HepG2 (cell line): Measurements from ENCODE around the gene SLC16A3. TPM values are rescaled to one million over a fixed set of nuclear protein-coding genes. Genes with fewer than 3 reads are reported as not detected.

Experiments
- ATF1 ChIP-seq: IDR thresholded peaks from 2 replicates; pipeline ENCODE4 v1.6.1; 2016; ENCODE audit warnings: mild to moderate bottlenecking, control low read depth
- ATF2 ChIP-seq: sonication (generic); formaldehyde crosslinking; IDR thresholded peaks from 2 replicates; pipeline ENCODE4 v1.4.0; 2020; ENCODE audit warnings: missing genetic modification reagents
- BCL6 ChIP-seq: IDR thresholded peaks from 2 replicates; pipeline ENCODE4 v1.6.1; 2016; ENCODE audit warnings: missing genetic modification reagents, missing compliant biosample characterization
- CC2D1A ChIP-seq: sonication (generic); formaldehyde crosslinking; IDR thresholded peaks from 2 replicates; pipeline ENCODE4 v1.8.1; 2023; ENCODE audit warnings: mild to moderate bottlenecking, missing genetic modification reagents
- DZIP1 ChIP-seq: sonication (generic); formaldehyde crosslinking; IDR thresholded peaks from 2 replicates; pipeline ENCODE4 v1.5.0; 2020; ENCODE audit warnings: mild to moderate bottlenecking, missing genetic modification reagents
- ELK4 ChIP-seq: sonication (generic); formaldehyde crosslinking; IDR thresholded peaks from 2 replicates; pipeline ENCODE4 v1.9.0; 2021; ENCODE audit warnings: missing genetic modification reagents, borderline replicate concordance
- FOXM1 ChIP-seq: sonication (generic); formaldehyde crosslinking; IDR thresholded peaks from 2 replicates; pipeline ENCODE4 v1.5.0; 2020; ENCODE audit warnings: missing genetic modification reagents
- IRF2 ChIP-seq: IDR thresholded peaks from 2 replicates; pipeline ENCODE4 v1.6.1; 2018; ENCODE audit warnings: missing genetic modification reagents, missing compliant biosample characterization
- MAF1 ChIP-seq: sonication (generic); formaldehyde crosslinking; IDR thresholded peaks from 2 replicates; pipeline ENCODE4 v1.5.0; 2020; ENCODE audit warnings: missing genetic modification reagents, borderline replicate concordance
- MIER3 ChIP-seq: IDR thresholded peaks from 2 replicates; pipeline ENCODE4 v1.6.1; 2016; ENCODE audit warnings: missing compliant biosample characterization, borderline replicate concordance
- MXD1 ChIP-seq: sonication (generic); formaldehyde crosslinking; IDR thresholded peaks from 2 replicates; pipeline ENCODE4 v1.4.0; 2020; ENCODE audit warnings: mild to moderate bottlenecking, missing genetic modification reagents
- TBL1XR1 ChIP-seq: fragments of 150-350 bp; IDR thresholded peaks from 2 replicates; pipeline ENCODE4 v1.6.1; 2014; ENCODE audit warnings: borderline replicate concordance, low read length; ENCODE audit not compliant: partially characterized antibody
- TCF12 ChIP-seq, 2 experiments: fragments of 450-650 bp in 1 of 2; sonication (generic) in 1 of 2; formaldehyde crosslinking in 1 of 2; IDR thresholded peaks; 2 replicates each; pipeline versions ENCODE4 v1.6.1 to v1.8.0; 2017 to 2022; ENCODE audit warnings: antibody characterized with exemption in 1 of 2, mild to moderate bottlenecking in 1 of 2, missing genetic modification reagents in 1 of 2, moderate library complexity in 1 of 2
- ZC3H13 ChIP-seq: sonication (generic); formaldehyde crosslinking; IDR thresholded peaks from 2 replicates; pipeline ENCODE4 v1.8.1; 2023; ENCODE audit warnings: mild to moderate bottlenecking, missing genetic modification reagents, moderate library complexity
- ZFP37 ChIP-seq: sonication (generic); formaldehyde crosslinking; IDR thresholded peaks from 2 replicates; pipeline ENCODE4 v1.4.0; 2020; ENCODE audit warnings: missing genetic modification reagents, borderline replicate concordance
- ZNF225 ChIP-seq: sonication (generic); formaldehyde crosslinking; IDR thresholded peaks from 2 replicates; pipeline ENCODE4 v1.4.0; 2020; ENCODE audit warnings: mild to moderate bottlenecking, missing genetic modification reagents
- ZNF337 ChIP-seq: sonication (generic); formaldehyde crosslinking; IDR thresholded peaks from 2 replicates; pipeline ENCODE4 v1.5.1; 2020; ENCODE audit warnings: missing genetic modification reagents, low read depth, mild to moderate bottlenecking, borderline replicate concordance
- ZNF510 ChIP-seq: sonication (generic); formaldehyde crosslinking; IDR thresholded peaks from 2 replicates; pipeline ENCODE4 v1.4.0; 2020; ENCODE audit warnings: low read depth, mild to moderate bottlenecking, missing genetic modification reagents
- polyA plus RNA-seq, 8 experiments: library from polyadenylated mRNA; depleted of rRNA in 3 of 8; stranded (reverse) in 7 of 8; unstranded in 1 of 8; fragments of >200 nt; fragmentation: Illumina TruSeq in 4 of 8; extraction: Trizol in 4 of 8; gene quantifications; 2 replicates each; pipeline versions ENCODE4 v1.2.1 to v1.2.3, GENCODE V29; 2011 to 2016; ENCODE audit warnings: low read depth in 4 of 8, missing spikeins in 1 of 8, mixed read lengths in 1 of 8; ENCODE audit not compliant: insufficient read depth in 1 of 8
- total RNA-seq, 5 experiments: library from RNA; depleted of rRNA; stranded (reverse); fragments of >200 nt; fragmentation: Illumina TruSeq; extraction: Trizol; gene quantifications; 2 replicates each; pipeline ENCODE4 v1.2.3, GENCODE V29; 2016; ENCODE audit warnings: low read depth in 1 of 5
- TF ChIP-seq, protein P1 (sequence below): sonication (generic); formaldehyde crosslinking; IDR thresholded peaks from 2 replicates; pipeline ENCODE4 v1.5.0; 2020; ENCODE audit warnings: missing genetic modification reagents
- TF ChIP-seq, protein P2 (sequence below): sonication (generic); formaldehyde crosslinking; IDR thresholded peaks from 2 replicates; pipeline ENCODE4 v1.5.0; 2020; ENCODE audit warnings: missing genetic modification reagents, mild to moderate bottlenecking, borderline replicate concordance
- TF ChIP-seq, protein P3 (sequence below): IDR thresholded peaks from 2 replicates; pipeline ENCODE4 v1.6.1; 2016; ENCODE audit warnings: mild to moderate bottlenecking, missing biosample characterization, missing genetic modification reagents

The SLC16A3 gene
- total and polyA plus RNA-seq, 2 of the 13 experiments (the other 11 are each of a cell fraction or from before 2014, with no cell fraction given), result 242 to 349 TPM

DNA sequence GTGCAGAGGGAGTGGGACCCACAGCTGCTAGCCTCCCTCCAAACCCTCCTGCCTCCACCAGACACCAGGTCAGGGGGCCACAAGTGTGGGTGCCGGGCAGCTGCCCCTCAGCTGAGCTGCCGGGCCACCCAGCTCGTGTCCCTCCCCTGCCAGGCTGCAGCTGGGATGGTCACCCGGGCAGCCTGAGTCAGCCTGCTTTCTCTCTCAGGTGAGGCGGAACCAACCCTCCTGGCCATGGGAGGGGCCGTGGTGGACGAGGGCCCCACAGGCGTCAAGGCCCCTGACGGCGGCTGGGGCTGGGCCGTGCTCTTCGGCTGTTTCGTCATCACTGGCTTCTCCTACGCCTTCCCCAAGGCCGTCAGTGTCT, 6.9 kb downstream of the SLC16A3 start (continued):
- TF ChIP-seq ELK4 (CRISPR knock-in tag), result no peak
- TF ChIP-seq, protein P1, sequence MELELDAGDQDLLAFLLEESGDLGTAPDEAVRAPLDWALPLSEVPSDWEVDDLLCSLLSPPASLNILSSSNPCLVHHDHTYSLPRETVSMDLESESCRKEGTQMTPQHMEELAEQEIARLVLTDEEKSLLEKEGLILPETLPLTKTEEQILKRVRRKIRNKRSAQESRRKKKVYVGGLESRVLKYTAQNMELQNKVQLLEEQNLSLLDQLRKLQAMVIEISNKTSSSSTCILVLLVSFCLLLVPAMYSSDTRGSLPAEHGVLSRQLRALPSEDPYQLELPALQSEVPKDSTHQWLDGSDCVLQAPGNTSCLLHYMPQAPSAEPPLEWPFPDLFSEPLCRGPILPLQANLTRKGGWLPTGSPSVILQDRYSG (CRISPR knock-in tag), result no peak
- no peak for TF ChIP-seq IRF2 (CRISPR knock-in tag)
- TF ChIP-seq, protein P2, sequence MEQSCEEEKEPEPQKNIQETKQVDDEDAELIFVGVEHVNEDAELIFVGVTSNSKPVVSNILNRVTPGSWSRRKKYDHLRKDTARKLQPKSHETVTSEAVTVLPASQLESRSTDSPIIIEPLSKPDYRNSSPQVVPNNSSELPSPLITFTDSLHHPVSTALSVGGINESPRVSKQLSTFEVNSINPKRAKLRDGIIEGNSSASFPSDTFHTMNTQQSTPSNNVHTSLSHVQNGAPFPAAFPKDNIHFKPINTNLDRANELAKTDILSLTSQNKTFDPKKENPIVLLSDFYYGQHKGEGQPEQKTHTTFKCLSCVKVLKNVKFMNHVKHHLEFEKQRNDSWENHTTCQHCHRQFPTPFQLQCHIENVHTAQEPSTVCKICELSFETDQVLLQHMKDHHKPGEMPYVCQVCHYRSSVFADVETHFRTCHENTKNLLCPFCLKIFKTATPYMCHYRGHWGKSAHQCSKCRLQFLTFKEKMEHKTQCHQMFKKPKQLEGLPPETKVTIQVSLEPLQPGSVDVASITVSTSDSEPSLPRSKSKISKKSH, result no peak
- no peak for TF ChIP-seq ZNF225 (CRISPR knock-in tag)
- TF ChIP-seq ATF1, result no peak
- no peak for TF ChIP-seq ZNF337 (CRISPR knock-in tag)
- TF ChIP-seq TCF12 (IDR thresholded peaks at IDR 0.05), result no peak
- no peak for TF ChIP-seq TCF12 (CRISPR knock-in tag; IDR thresholded peaks at IDR 0.05)
- TF ChIP-seq MIER3, result no peak
- no peak for TF ChIP-seq CC2D1A (CRISPR knock-in tag)
- no peak for TF ChIP-seq TBL1XR1
- TF ChIP-seq ZC3H13 (CRISPR knock-in tag), result no peak
- TF ChIP-seq ATF2, result no peak
- no peak for TF ChIP-seq FOXM1
- TF ChIP-seq MAF1 (CRISPR knock-in tag), result no peak
- no peak for TF ChIP-seq MXD1 (CRISPR knock-in tag)
- TF ChIP-seq ZNF510, result no peak
- TF ChIP-seq, protein P3, sequence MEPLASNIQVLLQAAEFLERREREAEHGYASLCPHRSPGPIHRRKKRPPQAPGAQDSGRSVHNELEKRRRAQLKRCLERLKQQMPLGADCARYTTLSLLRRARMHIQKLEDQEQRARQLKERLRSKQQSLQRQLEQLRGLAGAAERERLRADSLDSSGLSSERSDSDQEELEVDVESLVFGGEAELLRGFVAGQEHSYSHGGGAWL (CRISPR knock-in tag), result no peak; the same call in 1 of the 2 replicates
- no peak for TF ChIP-seq ZFP37 (CRISPR knock-in tag)
- TF ChIP-seq DZIP1 (CRISPR knock-in tag), result no peak
- TF ChIP-seq BCL6 (CRISPR knock-in tag), result no peak
